GM19240 (cell line): ENCODE data around the gene AGRP.

Source experiments
- DNase-seq: peaks from one replicate; pipeline ENCODE4 v3.0.0; 2011; ENCODE audit warnings: low spot score; ENCODE audit not compliant: insufficient read length

AGRP gene

DNA sequence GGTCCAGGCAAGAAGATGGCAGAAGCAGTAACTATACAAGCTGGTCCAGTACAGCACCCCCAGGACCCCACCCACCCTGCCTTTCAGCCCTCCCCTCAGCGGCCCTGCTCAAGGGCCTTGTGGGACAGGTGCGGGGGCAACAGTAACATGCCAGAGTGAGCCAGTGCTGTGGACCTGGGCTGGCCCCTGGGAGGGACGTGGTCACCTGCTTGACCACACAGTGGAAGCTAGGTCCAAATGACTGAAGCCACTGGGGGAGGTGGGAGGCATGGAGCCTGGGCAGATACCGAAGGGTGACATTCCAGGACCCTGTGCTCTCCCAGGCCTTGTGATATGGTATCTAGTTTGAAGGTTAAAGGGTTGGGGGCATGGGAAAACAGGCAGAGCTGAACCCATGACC lies 19.7 kb downstream of the AGRP start:
- no peak for DNase-seq

GRCh38 chr16:67463059-67463458 lies 20.3 kb downstream of the AGRP start:
- no peak for DNase-seq

GRCh38 chr16:67462279-67462655 lies 21.1 kb downstream of the AGRP start:
- no peak for DNase-seq

- no peak for DNase-seq
These were observed 21.6 kb downstream of the AGRP start for GRCh38 chr16:67461600-67462278.

GRCh38 chr16:67460961-67461360 lies 22.4 kb downstream of the AGRP start:
- no peak for DNase-seq

GRCh38 chr16:67460168-67460567 lies 23.2 kb downstream of the AGRP start:
- no peak for DNase-seq

GRCh38 chr16:67459861-67460150 lies 23.5 kb downstream of the AGRP start:
- DNase-seq, result no peak

DNA sequence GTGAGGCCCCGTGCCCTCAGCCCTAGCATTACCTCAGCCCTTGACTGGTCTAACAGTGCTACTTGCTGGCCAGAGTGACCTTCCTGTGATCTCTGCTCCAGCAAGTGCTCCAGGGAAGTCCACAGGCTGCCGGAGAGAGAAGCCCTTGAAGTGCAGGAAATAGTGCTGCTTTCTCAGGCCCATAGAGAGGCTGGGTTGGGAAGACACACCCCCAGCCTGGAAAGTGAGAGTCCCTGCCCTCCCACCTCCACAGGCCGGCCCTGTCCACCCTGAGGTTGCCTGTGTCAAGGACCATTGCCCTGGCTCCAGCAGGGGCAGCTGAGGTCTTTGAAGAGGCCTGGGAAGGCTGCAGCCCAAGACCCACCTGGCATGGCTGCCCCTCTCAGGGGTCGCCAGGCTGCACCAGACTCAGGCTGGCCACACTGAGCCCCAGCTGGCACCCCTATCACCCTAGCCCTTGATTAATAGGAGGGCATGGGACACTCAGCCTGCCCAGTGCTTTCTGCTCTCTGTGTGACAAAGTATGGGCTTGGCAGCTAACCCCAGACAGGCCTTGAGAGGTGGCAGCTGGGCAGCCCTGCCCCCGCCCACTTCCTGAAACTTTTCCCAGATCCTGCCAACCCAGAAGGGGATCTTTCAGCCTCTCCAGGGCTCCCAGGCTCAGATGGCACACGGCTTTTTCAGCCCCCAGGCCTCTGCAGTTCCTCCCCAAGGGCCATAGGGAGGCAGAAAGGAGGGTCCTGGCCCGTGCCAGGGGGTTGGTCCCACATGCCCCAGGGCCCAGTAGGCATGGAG lies 24.1 kb downstream of the AGRP start:
- DNase-seq, result no peak

DNA sequence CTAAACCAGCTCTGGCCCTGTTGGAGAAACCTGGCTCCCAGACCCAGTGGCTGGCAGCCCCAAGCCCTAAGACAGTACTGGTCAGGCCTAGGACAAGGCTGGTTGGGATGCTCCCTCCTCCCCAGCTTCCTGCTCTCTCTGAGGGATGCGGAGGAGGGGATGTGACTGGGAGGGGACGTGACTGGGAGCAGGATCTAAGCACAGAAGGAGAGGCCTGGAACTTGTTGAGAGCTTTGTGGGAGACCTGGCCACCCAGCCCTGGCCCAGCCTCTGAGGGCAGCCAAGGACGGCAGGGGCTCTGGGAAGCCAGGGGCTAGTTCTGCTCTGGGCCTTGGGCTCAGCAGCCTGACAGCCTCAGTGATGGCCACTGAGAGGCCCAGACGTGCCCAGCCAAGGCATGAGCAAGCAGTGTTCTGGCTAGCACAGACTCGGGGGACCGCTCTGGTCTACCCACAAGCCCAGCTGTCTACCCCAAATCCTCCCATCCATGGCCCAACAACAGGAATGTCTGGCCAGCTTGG lies 25.2 kb downstream of the AGRP start:
- DNase-seq, result no peak

- DNase-seq, result no peak
These were observed 25.7 kb downstream of the AGRP start for GRCh38 chr16:67457611-67458010.

DNA sequence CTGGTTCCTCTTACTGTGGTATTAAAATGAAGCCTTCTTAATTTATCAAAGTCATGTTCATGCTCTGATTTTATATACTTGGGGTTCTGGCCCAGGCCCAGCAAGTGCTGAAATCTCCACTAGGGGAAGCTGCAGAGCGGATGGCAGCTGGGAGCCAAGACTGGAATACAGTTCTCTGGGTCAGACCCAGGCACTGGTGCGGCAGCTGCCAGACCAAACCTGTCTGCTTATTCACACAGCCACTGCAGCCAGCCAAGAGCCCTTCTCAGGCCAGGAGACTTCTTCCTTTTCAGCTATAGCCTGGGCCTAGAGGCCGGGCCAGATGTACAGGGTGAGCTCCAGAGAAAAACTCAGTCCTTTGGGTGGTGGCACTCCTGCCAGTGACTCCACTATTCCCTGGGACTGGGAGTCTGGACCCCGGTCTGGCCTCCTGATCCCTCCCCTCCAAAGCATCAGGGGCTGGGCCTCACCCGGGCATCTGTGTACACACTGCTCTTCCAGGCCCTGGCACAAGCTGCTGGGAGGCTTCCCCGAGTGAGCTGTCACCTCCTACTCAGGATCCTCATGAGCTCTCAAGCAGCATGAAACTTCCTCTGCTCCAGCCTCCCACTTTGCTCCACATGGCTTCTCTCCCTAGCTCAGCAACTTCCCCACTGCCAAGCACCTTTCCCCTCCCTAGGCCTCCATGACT lies 26.8 kb downstream of the AGRP start:
- no peak for DNase-seq

- no peak for DNase-seq
These were observed 28.5 kb downstream of the AGRP start for GRCh38 chr16:67454852-67455251.

DNA sequence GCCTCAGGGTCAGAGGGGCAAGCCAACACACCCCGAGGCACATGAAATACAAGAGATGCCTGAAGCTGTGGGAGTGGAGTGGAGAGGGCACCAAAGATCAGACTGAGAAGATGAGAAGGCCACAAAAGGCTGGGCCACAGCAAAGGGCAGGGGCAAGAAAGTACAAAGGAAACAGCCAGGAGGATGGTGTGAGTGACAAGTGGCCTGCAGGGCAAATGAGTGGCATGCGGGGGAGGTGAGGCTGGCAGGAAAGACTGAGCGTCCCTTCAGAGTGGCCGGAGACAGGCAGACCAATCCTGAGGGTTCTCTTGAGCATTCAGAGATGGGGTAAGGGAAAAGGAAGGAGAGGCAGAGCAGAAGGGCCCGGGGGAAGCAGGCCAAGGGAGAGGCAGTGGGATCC lies 29.2 kb downstream of the AGRP start:
- no peak for DNase-seq

- no peak for DNase-seq
These were observed 31.5 kb downstream of the AGRP start for GRCh38 chr16:67451704-67452435.

DNA sequence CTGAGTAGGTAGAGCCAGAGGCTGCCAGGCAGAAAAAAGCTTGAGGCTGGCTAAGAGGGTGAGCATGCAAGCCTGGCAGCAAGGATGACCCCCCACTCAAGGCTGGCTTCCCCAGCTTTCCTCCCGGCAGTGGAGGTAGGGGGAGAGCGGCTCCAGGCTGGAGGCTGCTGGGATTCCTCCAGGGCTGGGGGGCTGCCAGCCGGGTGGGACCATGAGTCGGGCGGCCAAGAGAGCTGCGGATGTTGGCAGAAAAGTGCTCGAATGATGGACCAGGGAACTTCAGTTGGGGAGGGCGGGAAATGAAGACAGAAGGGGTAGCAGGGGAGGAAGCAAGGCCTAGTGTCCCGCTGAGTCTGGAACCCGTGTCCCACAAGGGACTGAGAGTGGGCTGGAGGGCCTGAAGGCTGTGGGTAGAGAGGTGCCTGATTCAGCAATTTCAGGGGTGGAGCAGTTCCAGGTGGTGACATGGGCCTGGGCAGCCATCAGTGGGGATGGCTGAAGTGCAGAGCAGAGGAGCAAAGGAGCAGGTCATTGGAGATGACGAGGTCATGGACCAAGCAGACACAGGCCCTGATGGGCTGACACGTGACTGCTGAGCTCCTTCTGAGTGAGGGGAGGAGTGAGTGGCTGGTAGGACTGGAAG lies 32.2 kb downstream of the AGRP start:
- no peak for DNase-seq

DNA sequence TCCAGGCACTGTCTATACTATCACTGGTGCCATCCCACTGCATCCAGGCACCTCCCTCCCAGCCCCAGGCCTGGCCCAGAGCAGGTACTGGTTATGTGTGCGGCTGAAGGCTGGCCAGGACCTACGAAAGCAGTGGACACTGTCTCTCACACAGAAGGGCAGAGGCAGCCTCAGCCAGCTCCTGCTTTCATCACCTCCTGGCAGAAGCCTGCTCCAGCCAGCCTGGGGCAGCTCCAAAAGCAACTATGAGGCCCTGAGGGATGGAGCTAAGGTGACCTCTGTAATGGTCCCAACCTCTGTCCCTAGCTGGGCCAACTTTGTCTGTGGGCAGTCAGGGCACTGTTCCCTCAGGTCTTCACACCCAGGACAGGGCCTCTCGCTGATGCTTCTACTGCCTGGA lies 33.6 kb downstream of the AGRP start:
- DNase-seq, result no peak

DNA sequence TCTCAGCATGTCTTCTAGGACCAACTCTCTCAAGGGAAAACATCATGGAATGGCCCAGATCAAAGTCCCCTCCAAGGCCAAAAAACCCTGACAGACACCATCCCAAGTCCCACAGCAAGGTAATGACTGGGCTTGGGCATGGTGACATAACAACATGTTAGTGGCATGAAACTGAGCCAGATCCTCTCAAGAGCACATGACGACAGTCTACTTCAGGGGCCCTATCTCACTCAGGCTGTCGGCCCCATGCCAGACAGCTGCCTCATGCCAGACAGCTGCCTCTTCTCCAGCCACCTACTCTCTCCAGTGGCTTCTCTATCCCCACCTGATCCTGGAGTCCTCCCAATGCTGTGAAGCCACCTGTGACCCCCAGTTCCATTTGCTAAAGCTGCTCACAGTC lies 34.0 kb downstream of the AGRP start:
- DNase-seq, result no peak

GRCh38 chr16:67448580-67448979 lies 34.8 kb downstream of the AGRP start:
- DNase-seq, result no peak

GRCh38 chr16:67447508-67448076 lies 35.8 kb downstream of the AGRP start:
- peak; percentile 85 for DNase-seq

DNA sequence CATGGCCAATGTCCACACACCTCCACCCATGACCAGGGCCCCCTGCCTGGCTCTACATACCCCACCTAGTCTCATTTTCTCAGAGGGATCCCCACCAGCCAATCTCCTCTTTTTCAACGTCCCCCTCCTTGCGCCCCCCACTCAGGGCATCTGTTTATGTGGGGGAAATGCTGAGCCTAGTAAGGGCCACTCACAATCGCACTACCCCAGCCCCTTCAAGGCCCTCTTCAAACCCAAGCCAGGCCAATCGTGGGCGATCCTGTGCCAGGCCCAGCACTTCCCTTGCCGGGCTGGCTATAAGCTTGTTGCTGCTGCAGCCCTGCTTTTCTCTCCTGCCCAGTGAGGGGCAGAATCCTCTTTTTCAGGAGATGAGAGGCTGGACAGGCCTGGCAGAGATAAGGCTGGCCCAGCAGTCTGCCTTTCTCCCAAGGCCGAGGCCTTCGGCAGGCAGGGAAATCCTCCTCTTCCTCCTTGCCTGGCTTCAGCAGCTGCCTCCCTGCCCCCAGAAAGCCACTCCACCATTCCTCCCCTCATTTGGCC lies 36.3 kb downstream of the AGRP start:
- no peak for DNase-seq
